Activated CD4-positive, alpha-beta T cell treated with anti-CD3 and anti-CD28 coated beads, Interleukin-2, amount 50 U/mL, for 1 hour (primary cell): ENCODE results near the gene SFI1.

ENCODE experiments used
- DNase-seq: peaks from one replicate; pipeline ENCODE4 v3.0.0-alpha.2; 2020

Gene SFI1

GRCh38 chr22:31647066-31647465, 150.7 kb downstream of the SFI1 start:
- no peak for DNase-seq

GRCh38 chr22:31647523-31648320, 151.4 kb downstream of the SFI1 start:
- DNase-seq: no peak

GRCh38 chr22:31650391-31650790, 154.1 kb downstream of the SFI1 start:
- no peak for DNase-seq

GRCh38 chr22:31651664-31652063, 155.3 kb downstream of the SFI1 start:
- DNase-seq: no peak

GRCh38 chr22:31652088-31652487, 155.8 kb downstream of the SFI1 start:
- no peak for DNase-seq

GRCh38 chr22:31652911-31653684, 156.8 kb downstream of the SFI1 start:
- DNase-seq: no peak

GRCh38 chr22:31653944-31654343, 157.6 kb downstream of the SFI1 start:
- DNase-seq: no peak

- DNase-seq: no peak
Observed at GRCh38 chr22:31654408-31654807, 158.1 kb downstream of the SFI1 start.

GRCh38 chr22:31659246-31659645, 162.9 kb downstream of the SFI1 start:
- no peak for DNase-seq

- peak; percentile 11 for DNase-seq
Observed at GRCh38 chr22:31660860-31661341, 164.6 kb downstream of the SFI1 start.

- peak; percentile 97 for DNase-seq
Observed at GRCh38 chr22:31661851-31662667, 165.7 kb downstream of the SFI1 start, which contains the start of gene PISD. Gene PISD, minus strand, starts transcription at chr22:31662215. Its CDS starts 7 bp downstream, at chr22:31662208.

- DNase-seq: no peak
Observed at GRCh38 chr22:31662668-31663037, 166.3 kb downstream of the SFI1 start.
